ENCODE measurements around the gene NDUFA13.
A peak's percentile ranks its signal among the peaks of the same experiment; 100 is the strongest.

The NDUFA13 gene

GRCh38 chr19:19533841-19534240, 17.8 kb downstream of the NDUFA13 start:
- DNase-seq (ENCODE audit: low read depth): no peak

DNA sequence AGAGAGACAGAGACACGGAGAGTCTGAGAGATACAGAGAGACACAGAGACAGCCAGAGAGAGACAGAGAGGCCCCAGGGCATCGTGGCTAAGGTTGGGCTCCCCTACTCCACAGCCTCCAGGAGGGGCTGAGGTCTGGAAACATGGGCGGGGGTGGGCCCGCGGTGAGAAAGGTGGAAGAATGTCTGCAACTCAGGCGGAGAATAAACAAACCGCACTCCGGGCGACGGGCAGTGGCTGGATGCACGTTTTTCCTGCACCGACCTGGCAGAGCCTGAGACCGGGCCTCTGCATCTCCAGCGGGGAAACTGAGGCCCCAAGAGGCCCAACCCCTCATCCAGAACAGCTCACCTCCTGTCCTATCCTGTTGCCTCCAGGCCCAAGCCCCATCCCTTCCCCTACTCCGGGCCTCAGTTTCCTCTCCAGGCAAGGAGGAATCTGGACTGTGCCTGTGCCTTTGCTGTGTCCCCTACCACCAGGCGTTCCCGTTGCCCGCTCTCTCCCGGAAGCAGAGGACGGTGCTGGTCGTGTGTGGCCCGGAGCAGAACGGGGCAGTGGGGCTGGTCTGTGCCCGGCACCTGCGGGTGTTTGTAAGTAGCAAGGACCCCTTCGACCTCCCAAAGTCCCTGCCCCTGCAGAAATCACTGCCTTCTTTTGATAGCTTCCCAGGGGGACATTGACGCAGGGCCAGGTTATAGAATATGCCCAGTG, 18.7 kb downstream of the NDUFA13 start:
- DNase-seq (ENCODE audit: low read depth): no peak

GRCh38 chr19:19535311-19536191, 19.5 kb downstream of the NDUFA13 start:
- DNase-seq (ENCODE audit: low read depth): no peak

DNA sequence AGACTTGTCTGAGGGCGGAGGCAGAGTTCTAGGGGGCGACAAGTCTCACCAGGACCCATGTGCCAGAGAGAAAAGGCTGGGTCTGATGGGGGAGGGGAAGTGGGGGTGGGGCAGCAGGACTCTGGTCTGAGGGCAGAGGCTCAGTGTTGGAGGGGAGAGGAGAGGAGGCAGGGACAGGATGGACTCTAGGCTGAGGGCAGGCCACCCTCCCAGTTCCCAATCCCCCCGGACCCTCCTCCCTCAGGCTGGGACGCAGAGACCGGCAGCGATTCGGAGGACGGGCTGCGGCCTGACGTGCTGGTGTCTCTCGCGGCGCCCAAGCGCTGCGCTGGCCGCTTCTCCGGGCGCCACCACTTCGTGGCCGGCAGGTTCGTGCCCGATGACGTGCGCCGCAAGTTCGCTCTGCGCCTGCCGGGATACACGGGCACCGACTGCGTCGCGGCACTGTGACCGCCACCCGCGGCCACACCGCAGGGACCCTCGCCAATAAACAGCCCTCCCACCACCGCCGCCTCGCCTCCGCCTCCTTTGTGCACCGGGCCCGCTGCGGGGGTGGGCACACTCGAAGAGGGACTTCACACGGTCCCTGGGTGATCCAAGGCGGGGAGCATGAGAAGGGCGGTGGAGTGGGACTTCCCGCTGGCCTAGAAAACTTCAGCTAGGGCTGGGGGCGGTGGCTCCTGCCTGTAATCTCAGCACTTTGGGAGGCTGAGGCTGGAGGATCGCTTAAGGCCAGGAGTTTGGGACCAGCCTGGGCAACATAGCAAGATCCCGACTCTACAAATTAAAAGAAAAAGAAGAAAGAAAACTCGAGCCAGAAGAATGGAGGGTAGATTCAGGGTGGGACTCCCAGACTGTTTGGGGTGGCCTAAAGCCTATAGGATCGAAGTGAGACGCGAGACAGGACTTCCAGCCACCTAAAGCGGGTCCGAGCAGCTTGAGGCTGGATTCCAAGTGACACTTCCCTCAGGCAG, 21.3 kb downstream of the NDUFA13 start:
- DNase-seq (ENCODE audit: low read depth): no peak

DNA sequence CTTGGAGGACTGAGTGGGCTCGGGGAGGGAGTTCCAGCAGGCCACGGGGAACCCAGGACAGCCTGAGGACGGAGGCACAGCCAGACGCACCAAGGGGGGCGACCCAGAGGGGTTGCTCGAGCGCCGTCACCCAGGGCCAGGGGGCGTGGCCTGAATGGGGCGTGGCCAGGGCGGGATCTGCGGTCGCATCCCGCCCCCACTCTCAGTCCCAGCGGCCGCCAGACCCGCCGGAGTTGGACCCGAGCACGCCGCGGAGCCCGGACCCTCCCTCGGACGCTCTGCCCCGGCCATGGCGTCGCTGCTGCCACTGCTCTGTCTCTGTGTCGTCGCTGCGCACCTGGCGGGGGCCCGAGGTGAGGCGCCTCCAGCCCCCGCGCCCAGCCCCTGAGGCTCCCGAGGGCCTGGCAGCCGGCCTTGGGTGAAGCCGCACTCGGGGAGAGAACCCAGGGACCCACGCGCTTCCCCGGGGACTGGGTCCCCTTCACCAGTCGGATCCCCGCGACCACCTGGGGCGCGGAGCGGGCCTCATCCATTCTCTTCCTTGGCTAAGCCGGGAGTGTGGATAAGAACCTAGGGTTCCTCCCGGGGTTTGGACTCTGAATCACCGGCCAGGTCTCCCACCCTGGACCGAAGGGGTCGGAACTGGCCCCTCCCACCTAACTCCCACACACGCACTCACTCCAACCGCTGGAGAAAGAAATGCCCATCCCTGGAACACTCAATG, 22.2 kb downstream of the NDUFA13 start, which contains the start of gene CILP2:
Gene CILP2, plus strand, starts transcription at position 205 of the 724 bp plus-strand sequence. Its CDS starts 85 bp downstream, at position 290.
- DNase-seq (ENCODE audit: low read depth): peak; percentile 16

GRCh38 chr19:19538785-19539166, 22.8 kb downstream of the NDUFA13 start:
- no peak for DNase-seq (ENCODE audit: low read depth)

GRCh38 chr19:19539698-19540063, 23.7 kb downstream of the NDUFA13 start:
- DNase-seq (ENCODE audit: low read depth): no peak

DNA sequence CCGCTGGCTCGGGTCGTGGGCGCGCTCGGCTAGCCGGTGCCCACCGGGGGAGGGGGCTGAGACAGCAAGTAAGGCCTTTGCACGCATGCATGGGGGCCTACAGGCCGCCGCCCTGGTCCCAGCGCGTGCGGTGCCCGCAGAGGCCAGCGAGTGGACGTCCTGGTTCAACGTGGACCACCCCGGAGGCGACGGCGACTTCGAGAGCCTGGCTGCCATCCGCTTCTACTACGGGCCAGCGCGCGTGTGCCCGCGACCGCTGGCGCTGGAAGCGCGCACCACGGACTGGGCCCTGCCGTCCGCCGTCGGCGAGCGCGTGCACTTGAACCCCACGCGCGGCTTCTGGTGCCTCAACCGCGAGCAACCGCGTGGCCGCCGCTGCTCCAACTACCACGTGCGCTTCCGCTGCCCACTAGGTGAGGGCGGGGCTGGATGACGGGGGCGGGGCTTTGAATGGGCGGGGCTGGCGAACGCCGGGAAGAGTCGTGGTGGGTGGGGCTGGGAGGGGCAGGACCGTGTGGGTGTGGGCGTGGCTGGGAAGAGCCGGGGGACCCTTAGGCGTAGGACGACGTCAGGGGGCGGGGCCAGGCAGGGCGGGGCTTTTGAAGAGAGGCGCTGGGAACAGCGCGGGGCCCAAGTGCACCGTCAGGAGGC, 24.2 kb downstream of the NDUFA13 start:
- DNase-seq (ENCODE audit: low read depth): peak; percentile 51

DNA sequence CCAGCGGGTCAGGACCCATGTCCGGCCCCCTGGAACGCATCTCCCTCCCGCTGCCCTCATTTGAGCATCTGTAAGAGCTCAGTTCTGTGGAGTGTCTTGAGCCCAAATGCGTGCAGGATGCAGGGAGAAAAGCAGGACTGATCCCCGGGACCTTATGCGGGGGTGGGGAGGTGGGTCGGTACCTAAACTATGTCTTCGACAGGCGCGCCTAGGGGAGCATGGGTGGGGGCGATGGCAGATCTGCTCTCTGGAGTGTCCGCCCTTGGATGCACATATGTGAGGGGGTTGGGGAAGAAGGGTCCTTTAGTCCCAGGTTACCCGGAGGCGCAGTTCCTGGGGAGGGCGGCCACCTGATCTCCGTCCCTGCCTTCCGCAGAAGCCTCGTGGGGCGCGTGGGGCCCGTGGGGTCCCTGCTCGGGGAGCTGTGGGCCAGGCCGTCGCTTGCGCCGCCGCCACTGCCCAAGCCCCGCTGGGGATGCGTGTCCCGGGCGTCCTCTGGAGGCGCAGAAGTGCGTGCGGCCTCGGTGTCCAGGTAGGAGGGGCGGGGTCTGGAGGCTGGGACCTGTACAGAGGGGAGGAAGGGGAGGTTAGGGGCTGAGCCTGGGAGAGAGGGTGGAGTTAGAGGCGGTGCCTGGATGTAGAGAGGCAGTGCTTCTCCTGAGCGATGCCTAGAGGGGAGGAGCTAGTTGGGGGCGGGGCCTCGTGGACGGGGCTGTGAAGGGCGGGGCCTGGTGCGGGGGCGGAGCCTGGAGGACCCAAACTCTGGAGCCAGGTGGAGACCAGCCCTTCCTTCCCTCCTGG, 24.9 kb downstream of the NDUFA13 start:
- peak; percentile 62 for DNase-seq (ENCODE audit: low read depth)

GRCh38 chr19:19541616-19542015, 25.6 kb downstream of the NDUFA13 start:
- no peak for DNase-seq (ENCODE audit: low read depth)

DNA sequence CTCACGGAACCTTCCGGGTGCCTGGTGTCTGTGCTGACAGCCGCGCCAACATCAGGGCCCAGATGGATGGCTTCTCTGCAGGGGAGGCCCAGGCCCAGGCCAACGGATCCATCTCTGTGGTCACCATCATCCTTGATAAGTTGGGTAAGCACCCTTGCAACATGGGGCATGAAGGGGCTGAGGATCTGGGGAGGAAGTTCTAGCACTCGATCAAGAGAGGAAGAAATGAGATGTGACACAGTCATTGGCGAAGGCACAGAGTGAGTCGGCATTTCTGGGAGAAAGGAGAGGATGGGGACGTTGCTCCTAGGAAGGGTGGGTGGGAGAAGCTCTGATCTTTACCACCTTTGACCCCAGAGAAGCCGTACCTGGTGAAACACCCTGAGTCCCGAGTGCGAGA, 26.5 kb downstream of the NDUFA13 start:
- no peak for DNase-seq (ENCODE audit: low read depth)

- no peak for DNase-seq (ENCODE audit: low read depth)
Measured at GRCh38 chr19:19543101-19543500, 27.1 kb downstream of the NDUFA13 start.

DNA sequence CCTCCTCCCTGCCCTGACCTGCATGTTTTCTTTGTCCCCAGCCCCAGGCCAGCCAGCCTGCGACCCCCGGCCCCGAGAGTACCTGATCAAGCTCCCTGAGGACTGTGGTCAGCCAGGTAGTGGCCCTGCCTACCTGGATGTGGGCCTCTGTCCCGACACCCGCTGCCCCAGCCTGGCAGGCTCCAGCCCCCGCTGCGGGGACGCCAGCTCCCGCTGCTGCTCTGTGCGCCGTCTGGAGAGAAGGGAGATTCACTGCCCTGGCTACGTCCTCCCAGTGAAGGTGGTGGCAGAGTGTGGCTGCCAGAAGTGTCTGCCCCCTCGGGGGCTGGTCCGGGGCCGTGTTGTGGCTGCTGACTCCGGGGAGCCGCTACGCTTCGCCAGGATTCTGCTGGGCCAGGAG, 27.6 kb downstream of the NDUFA13 start:
- no peak for DNase-seq (ENCODE audit: low read depth)

GRCh38 chr19:19544257-19544953, 28.4 kb downstream of the NDUFA13 start:
- no peak for DNase-seq (ENCODE audit: low read depth)

DNA sequence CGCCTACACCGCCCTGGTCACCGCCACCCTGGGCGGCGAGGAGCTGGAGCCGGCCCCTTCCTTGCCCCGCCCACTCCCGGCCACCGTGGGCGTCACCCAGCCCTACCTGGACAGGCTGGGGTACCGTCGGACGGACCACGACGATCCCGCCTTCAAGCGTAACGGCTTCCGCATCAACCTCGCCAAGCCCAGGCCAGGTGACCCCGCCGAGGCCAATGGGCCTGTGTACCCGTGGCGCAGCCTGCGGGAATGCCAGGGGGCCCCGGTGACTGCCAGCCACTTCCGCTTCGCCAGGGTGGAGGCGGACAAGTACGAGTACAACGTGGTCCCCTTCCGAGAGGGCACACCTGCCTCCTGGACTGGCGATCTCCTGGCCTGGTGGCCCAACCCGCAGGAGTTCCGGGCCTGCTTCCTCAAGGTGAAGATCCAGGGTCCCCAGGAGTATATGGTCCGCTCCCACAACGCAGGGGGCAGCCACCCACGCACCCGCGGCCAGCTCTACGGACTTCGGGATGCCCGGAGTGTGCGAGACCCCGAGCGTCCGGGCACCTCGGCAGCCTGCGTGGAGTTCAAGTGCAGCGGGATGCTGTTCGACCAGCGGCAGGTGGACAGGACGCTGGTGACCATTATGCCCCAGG, 29.0 kb downstream of the NDUFA13 start:
- DNase-seq (ENCODE audit: low read depth): no peak

GRCh38 chr19:19545707-19546106, 29.7 kb downstream of the NDUFA13 start:
- no peak for DNase-seq (ENCODE audit: low read depth)

DNA sequence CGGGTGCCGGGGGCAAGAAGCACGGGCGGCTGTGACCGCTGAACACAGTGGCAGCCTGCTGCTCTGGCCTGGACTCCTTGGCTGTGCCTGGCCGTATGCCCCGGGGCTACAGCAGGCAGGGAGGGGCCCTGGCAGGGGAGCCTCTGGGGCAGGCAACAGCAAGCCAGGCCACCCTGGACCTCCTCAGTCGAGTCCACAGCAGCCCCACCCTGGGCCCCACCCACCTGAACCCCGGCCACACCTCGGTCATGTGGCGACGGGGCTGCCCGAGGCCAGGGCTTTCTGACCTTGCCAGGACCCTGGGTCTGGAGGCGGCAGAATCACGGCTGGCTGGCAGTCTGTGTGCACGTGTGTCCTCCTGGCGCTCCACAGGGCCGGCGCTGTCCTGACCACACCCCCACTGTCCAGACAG, 30.7 kb downstream of the NDUFA13 start:
- no peak for DNase-seq (ENCODE audit: low read depth)

GRCh38 chr19:19547674-19548336, 31.8 kb downstream of the NDUFA13 start:
- no peak for DNase-seq (ENCODE audit: low read depth)
